ENCODE data around the gene LATS1.
"Not testable (repeated sequence)": the region's sequence is repeated elsewhere in the genome, so short reads cannot be mapped to it uniquely, and the experiment has no call there.

DNA sequence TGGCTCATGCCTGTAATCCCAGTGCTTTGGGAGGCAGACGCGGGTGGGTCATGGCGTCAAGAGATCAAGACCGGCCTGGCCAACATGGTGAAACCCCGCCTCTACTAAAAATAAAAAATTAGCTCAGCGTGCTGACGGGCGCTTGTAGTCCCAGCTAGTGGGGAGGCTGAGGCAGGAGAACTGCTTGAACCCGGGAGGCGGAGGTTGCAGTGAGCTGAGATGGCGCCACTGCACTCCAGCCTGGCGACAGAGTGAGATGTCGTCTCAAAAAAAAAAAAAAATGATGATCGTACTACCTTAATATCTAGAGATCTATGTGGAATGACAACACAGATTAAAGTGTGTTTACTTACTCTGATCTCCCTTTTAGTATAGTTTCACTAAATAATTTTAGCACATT is 36.1 kb downstream of the LATS1 start:
- TF ChIP-seq, protein P1, sequence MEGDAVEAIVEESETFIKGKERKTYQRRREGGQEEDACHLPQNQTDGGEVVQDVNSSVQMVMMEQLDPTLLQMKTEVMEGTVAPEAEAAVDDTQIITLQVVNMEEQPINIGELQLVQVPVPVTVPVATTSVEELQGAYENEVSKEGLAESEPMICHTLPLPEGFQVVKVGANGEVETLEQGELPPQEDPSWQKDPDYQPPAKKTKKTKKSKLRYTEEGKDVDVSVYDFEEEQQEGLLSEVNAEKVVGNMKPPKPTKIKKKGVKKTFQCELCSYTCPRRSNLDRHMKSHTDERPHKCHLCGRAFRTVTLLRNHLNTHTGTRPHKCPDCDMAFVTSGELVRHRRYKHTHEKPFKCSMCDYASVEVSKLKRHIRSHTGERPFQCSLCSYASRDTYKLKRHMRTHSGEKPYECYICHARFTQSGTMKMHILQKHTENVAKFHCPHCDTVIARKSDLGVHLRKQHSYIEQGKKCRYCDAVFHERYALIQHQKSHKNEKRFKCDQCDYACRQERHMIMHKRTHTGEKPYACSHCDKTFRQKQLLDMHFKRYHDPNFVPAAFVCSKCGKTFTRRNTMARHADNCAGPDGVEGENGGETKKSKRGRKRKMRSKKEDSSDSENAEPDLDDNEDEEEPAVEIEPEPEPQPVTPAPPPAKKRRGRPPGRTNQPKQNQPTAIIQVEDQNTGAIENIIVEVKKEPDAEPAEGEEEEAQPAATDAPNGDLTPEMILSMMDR (conservative IDR thresholded peaks at IDR 0.05 in 1 of 2, IDR thresholded peaks at IDR 0.05 in 1 of 2; ENCODE audit: extremely low read depth in 1 of 2, insufficient read depth in 1 of 2, low read depth in 1 of 2, low read length in 2 of 2): not testable (repeated sequence)
- TF ChIP-seq EZH2 (IDR thresholded peaks at IDR 0.05; ENCODE audit: borderline replicate concordance, low read length): not testable (repeated sequence)
